ENCODE measurements around the gene MEIS2. TPM values are rescaled to one million over a fixed set of nuclear protein-coding genes. Genes with fewer than 3 reads are reported as not detected.

The MEIS2 gene
- total and polyA plus RNA-seq, 5 experiments from 2014 or later = not detected

GRCh38 chr15:36860792-36861191, 239.6 kb downstream of the MEIS2 start:
- POLR2A ChIA-PET = no interaction called here
- H3K9me3 Mint-ChIP-seq = peaks cover 0 to 11% (median 3%) of the 10 kb centered on the region in 9 donors
- peaks cover 6 to 31% (median 9%) of the 10 kb centered on the region in 5 donors for H3K27me3 Mint-ChIP-seq
- H3K27ac Mint-ChIP-seq = no peak overlapping the region
- no peak for DNase-seq
- H3K36me3 Mint-ChIP-seq = peaks cover 0 to 4% (median 0%) of the 10 kb centered on the region in 3 donors
- ATAC-seq = no peak
- no peaks in the 10 kb centered on the region for H3K4me1 Mint-ChIP-seq
- no peak overlapping the region for H3K4me3 Mint-ChIP-seq

- Mint-ChIP-seq H3K9me3 (peaks cover 0 to 24% (median 5%) of the 10 kb centered on the region in 9 donors), H3K4me3 (no peak overlapping the region), H3K36me3 (peaks cover 0 to 4% (median 0%) of the 10 kb centered on the region in 3 donors), H3K4me1 (no peaks in the 10 kb centered on the region), H3K27ac (no peak overlapping the region), H3K27me3 (peaks cover 5 to 36% (median 9%) of the 10 kb centered on the region in 5 donors)
- no peak for DNase-seq
- POLR2A ChIA-PET = no interaction called here
- no peak for ATAC-seq
These were observed 241.9 kb downstream of the MEIS2 start for GRCh38 chr15:36858423-36858822.

- no peaks in the 10 kb centered on the region for H3K4me1 Mint-ChIP-seq
- no peak overlapping the region for H3K4me3 Mint-ChIP-seq
- DNase-seq (no peak), ATAC-seq (no peak)
- no peak overlapping the region for H3K27ac Mint-ChIP-seq
- H3K9me3 Mint-ChIP-seq = peaks cover 0 to 24% (median 9%) of the 10 kb centered on the region in 9 donors
- POLR2A ChIA-PET = no interaction called here
- H3K36me3 Mint-ChIP-seq = peaks cover 0 to 4% (median 0%) of the 10 kb centered on the region in 3 donors
- peaks cover 7 to 36% (median 8%) of the 10 kb centered on the region in 5 donors for H3K27me3 Mint-ChIP-seq
These were observed 243.9 kb downstream of the MEIS2 start for GRCh38 chr15:36856339-36856973.

GRCh38 chr15:36850864-36851263, 249.5 kb downstream of the MEIS2 start:
- Mint-ChIP-seq H3K27me3 (peaks cover 4 to 16% (median 9%) of the 10 kb centered on the region in 5 donors), H3K36me3 (peaks cover 0 to 3% (median 0%) of the 10 kb centered on the region in 3 donors), H3K4me3 (no peak overlapping the region), H3K9me3 (peaks cover 0 to 20% (median 8%) of the 10 kb centered on the region in 9 donors), H3K27ac (no peak overlapping the region), H3K4me1 (no peaks in the 10 kb centered on the region)
- POLR2A ChIA-PET = no interaction called here
- ATAC-seq (no peak), DNase-seq (no peak)

- no peak for ATAC-seq
- Mint-ChIP-seq H3K4me3 (no peak overlapping the region), H3K27me3 (peaks cover 5 to 29% (median 16%) of the 10 kb centered on the region in 5 donors), H3K4me1 (no peaks in the 10 kb centered on the region), H3K36me3 (peaks cover 0 to 3% (median 0%) of the 10 kb centered on the region in 3 donors), H3K27ac (no peak overlapping the region), H3K9me3 (peaks cover 0 to 3% (median 0%) of the 10 kb centered on the region in 9 donors)
- POLR2A ChIA-PET = no interaction called here
- DNase-seq = no peak
These were observed 255.1 kb downstream of the MEIS2 start for GRCh38 chr15:36845270-36845669.

GRCh38 chr15:36844534-36844998, 255.8 kb downstream of the MEIS2 start:
- Mint-ChIP-seq H3K9me3 (peaks cover 0 to 3% (median 0%) of the 10 kb centered on the region in 9 donors), H3K4me3 (no peak overlapping the region), H3K36me3 (peaks cover 0 to 3% (median 0%) of the 10 kb centered on the region in 3 donors), H3K4me1 (no peaks in the 10 kb centered on the region), H3K27ac (no peak overlapping the region), H3K27me3 (peaks cover 5 to 29% (median 16%) of the 10 kb centered on the region in 5 donors)
- ATAC-seq = no peak
- POLR2A ChIA-PET = no interaction called here
- no peak for DNase-seq

- ATAC-seq (no peak), DNase-seq (no peak)
- H3K4me1 Mint-ChIP-seq = no peaks in the 10 kb centered on the region
- peaks cover 8 to 29% (median 16%) of the 10 kb centered on the region in 5 donors for H3K27me3 Mint-ChIP-seq
- H3K36me3 Mint-ChIP-seq = no peaks in the 10 kb centered on the region
- POLR2A ChIA-PET = no interaction called here
- no peak overlapping the region for H3K4me3 Mint-ChIP-seq
- H3K9me3 Mint-ChIP-seq = peaks cover 0 to 3% (median 0%) of the 10 kb centered on the region in 9 donors
- no peak overlapping the region for H3K27ac Mint-ChIP-seq
These were observed 256.5 kb downstream of the MEIS2 start for GRCh38 chr15:36843822-36844221.

GRCh38 chr15:36841193-36841592, 259.2 kb downstream of the MEIS2 start:
- H3K4me3 Mint-ChIP-seq = no peak overlapping the region
- ATAC-seq = no peak
- H3K9me3 Mint-ChIP-seq = peaks cover 0 to 3% (median 0%) of the 10 kb centered on the region in 9 donors
- H3K27me3 Mint-ChIP-seq = peaks cover 6 to 46% (median 10%) of the 10 kb centered on the region in 5 donors
- H3K4me1 Mint-ChIP-seq = no peaks in the 10 kb centered on the region
- H3K27ac Mint-ChIP-seq = no peak overlapping the region
- DNase-seq = no peak
- no peaks in the 10 kb centered on the region for H3K36me3 Mint-ChIP-seq
- POLR2A ChIA-PET = no interaction called here

Small RNA genes within 50 kb of the gene (microRNA-seq; reads per million reads assigned to microRNA genes)
- gene MIR8063 (ENCODE audit: borderline microRNAs expressed) = not detected
